ENCODE data around the gene QSER1.
A peak's percentile ranks its signal among the peaks of the same experiment; 100 is the strongest.
"Not testable (repeated sequence)": the region's sequence is repeated elsewhere in the genome, so short reads cannot be mapped to it uniquely, and the experiment has no call there.

QSER1 gene

GRCh38 chr11:32937283-32937682 lies 44.7 kb downstream of the QSER1 start:
- not testable (repeated sequence) for DNase-seq

GRCh38 chr11:32939046-32939445 lies 46.4 kb downstream of the QSER1 start:
- DNase-seq = no peak

GRCh38 chr11:32939866-32940265 lies 47.3 kb downstream of the QSER1 start:
- DNase-seq = no peak

GRCh38 chr11:32940865-32941264 lies 48.3 kb downstream of the QSER1 start:
- no peak for DNase-seq

GRCh38 chr11:32947978-32948377 lies 55.4 kb downstream of the QSER1 start:
- no peak for DNase-seq

GRCh38 chr11:32949739-32950138 lies 57.1 kb downstream of the QSER1 start:
- no peak for DNase-seq

- no peak for DNase-seq
These were observed 59.8 kb downstream of the QSER1 start for GRCh38 chr11:32952421-32952820.

- no peak for DNase-seq
These were observed 61.1 kb downstream of the QSER1 start for GRCh38 chr11:32953700-32954099.

- peak; percentile 19 for DNase-seq
These were observed 68.0 kb downstream of the QSER1 start for GRCh38 chr11:32960553-32961164.

GRCh38 chr11:32962016-32962415 lies 69.4 kb downstream of the QSER1 start:
- DNase-seq = no peak

GRCh38 chr11:32963721-32964120 lies 71.1 kb downstream of the QSER1 start:
- no peak for DNase-seq

- no peak for DNase-seq
These were observed 75.9 kb downstream of the QSER1 start for GRCh38 chr11:32968541-32968940.

- DNase-seq = not testable (repeated sequence)
These were observed 79.6 kb downstream of the QSER1 start for GRCh38 chr11:32972233-32972632.

GRCh38 chr11:32972781-32973180 lies 80.2 kb downstream of the QSER1 start:
- no peak for DNase-seq

- no peak for DNase-seq
These were observed 90.0 kb downstream of the QSER1 start for GRCh38 chr11:32982626-32983025.

- no peak for DNase-seq
These were observed 90.9 kb downstream of the QSER1 start for GRCh38 chr11:32983506-32983905.

- no peak for DNase-seq
These were observed 93.0 kb downstream of the QSER1 start for GRCh38 chr11:32985600-32985999.

GRCh38 chr11:32987851-32988250 lies 95.2 kb downstream of the QSER1 start:
- no peak for DNase-seq

GRCh38 chr11:32990481-32990880 lies 97.9 kb downstream of the QSER1 start:
- no peak for DNase-seq

GRCh38 chr11:32991427-32991826 lies 98.8 kb downstream of the QSER1 start:
- DNase-seq = no peak

GRCh38 chr11:32991898-32992297 lies 99.3 kb downstream of the QSER1 start:
- no peak for DNase-seq

GRCh38 chr11:33000181-33000580 lies 107.6 kb downstream of the QSER1 start:
- DNase-seq = no peak

GRCh38 chr11:33001281-33001680 lies 108.7 kb downstream of the QSER1 start:
- DNase-seq = no peak

GRCh38 chr11:33001751-33002542 lies 109.3 kb downstream of the QSER1 start:
- no peak for DNase-seq

- no peak for DNase-seq
These were observed 112.6 kb downstream of the QSER1 start for GRCh38 chr11:33005175-33005574.

All from NCI-H446 treated with DMSO at 0.1 percent for 48 hours (cell line).